K562 (cell line): ENCODE data around the gene NLRP7. TPM values are rescaled to one million over a fixed set of nuclear protein-coding genes. Genes with fewer than 3 reads are reported as not detected.
A peak's percentile ranks its signal among the peaks of the same experiment; 100 is the strongest.

Experiments
- ARID2 ChIP-seq: fragments of 450-650 bp; IDR thresholded peaks from 2 replicates; pipeline ENCODE4 v1.6.1; 2017; ENCODE audit warnings: antibody characterized with exemption, mild to moderate bottlenecking
- CBFA2T3 ChIP-seq: fragments of 450-650 bp; IDR thresholded peaks from 2 replicates; pipeline ENCODE4 v1.6.1; 2017
- CBFB ChIP-seq: sonication (generic); formaldehyde crosslinking; IDR thresholded peaks from 2 replicates; pipeline ENCODE4 v1.4.0; 2020; ENCODE audit warnings: mild to moderate bottlenecking, missing genetic modification reagents
- CHD7 ChIP-seq: fragments of 200-600 bp; sonication (generic); IDR thresholded peaks from one replicate; pipeline ENCODE4 v1.6.1; 2012; ENCODE audit warnings: mild to moderate bottlenecking, low read depth, low read length, inconsistent platforms
- EP300 ChIP-seq: IDR thresholded peaks from 2 replicates; pipeline ENCODE4 v1.6.1; 2012; ENCODE audit warnings: low read length, improper control_type of control experiment
- GATA2 ChIP-seq: sonication (generic); formaldehyde crosslinking; IDR thresholded peaks from 2 replicates; pipeline ENCODE4 v1.4.0; 2020; ENCODE audit warnings: mild to moderate bottlenecking, missing genetic modification reagents
- HMBOX1 ChIP-seq: sonication (generic); IDR thresholded peaks from 2 replicates; pipeline ENCODE4 v1.6.1; 2016
- KDM1A ChIP-seq, 2 experiments: fragments of 450-650 bp; IDR thresholded peaks; 2 replicates each; pipeline ENCODE4 v1.6.1; 2016; ENCODE audit warnings: mild to moderate bottlenecking in 2 of 2
- KDM5B ChIP-seq: fragments of 200-600 bp; sonication (generic); IDR thresholded peaks from 2 replicates; pipeline ENCODE4 v1.6.1; 2012; ENCODE audit warnings: low read depth, mild to moderate bottlenecking, moderate library complexity, low read length, control low read depth, inconsistent platforms; ENCODE audit not compliant: insufficient replicate concordance
- LEF1 ChIP-seq: fragments of 450-650 bp; IDR thresholded peaks from 2 replicates; pipeline ENCODE4 v1.6.1; 2016; ENCODE audit warnings: mild to moderate bottlenecking
- MTA1 ChIP-seq: fragments of 450-650 bp; IDR thresholded peaks from 2 replicates; pipeline ENCODE4 v1.6.1; 2017; ENCODE audit warnings: borderline replicate concordance
- MTA2 ChIP-seq: fragments of 450-650 bp; IDR thresholded peaks from 2 replicates; pipeline ENCODE4 v1.6.1; 2016; ENCODE audit warnings: low read depth
- PHB ChIP-seq: fragments of 250-450 bp; sonication (Bioruptor Pico); IDR thresholded peaks from 2 replicates; pipeline ENCODE4 v1.5.0; 2021
- RNF2 ChIP-seq: sonication (generic); IDR thresholded peaks from 2 replicates; pipeline ENCODE4 v1.6.1; 2016
- STAT5A ChIP-seq: IDR thresholded peaks from 2 replicates; pipeline ENCODE4 v1.6.1; 2012; ENCODE audit warnings: low read length, inconsistent platforms, borderline replicate concordance
- TAF9B ChIP-seq: fragments of 450-650 bp; IDR thresholded peaks from 2 replicates; pipeline ENCODE4 v1.6.1; 2018; ENCODE audit warnings: mild to moderate bottlenecking; ENCODE audit not compliant: partially characterized antibody
- VEZF1 ChIP-seq: fragments of 200-800 bp; sonication (Bioruptor generic); IDR thresholded peaks from 2 replicates; pipeline ENCODE4 v1.6.1; 2017; ENCODE audit warnings: missing genetic modification characterization, missing compliant biosample characterization
- ZNF197 ChIP-seq: fragments of 200-800 bp; sonication (Bioruptor generic); IDR thresholded peaks from 2 replicates; pipeline ENCODE4 v1.6.1; 2016; ENCODE audit warnings: low read depth, missing genetic modification characterization, missing compliant biosample characterization
- polyA plus RNA-seq, 8 experiments: library from polyadenylated mRNA; depleted of rRNA in 4 of 8; stranded (reverse) in 5 of 8; unstranded in 3 of 8; fragments of >200 nt; fragmentation: Nextera tagmentation in 2 of 8; fragmentation: Illumina TruSeq in 1 of 8; extraction: Ambion mirVana in 2 of 8; extraction: Trizol in 1 of 8; gene quantifications; 2 replicates each; pipeline versions ENCODE4 v1.2.1 to v1.2.3, GENCODE V29; 2011 to 2014; ENCODE audit warnings: inconsistent platforms in 1 of 8, missing spikeins in 1 of 8
- total RNA-seq, 7 experiments: library from RNA; depleted of rRNA in 6 of 7; stranded (reverse); fragments of >200 nt in 6 of 7; fragmentation: Illumina TruSeq in 2 of 7; extraction: Trizol in 2 of 7; gene quantifications; 2 replicates each; pipeline versions ENCODE4 v1.2.1 to v1.2.3, GENCODE V29; 2011 to 2021; ENCODE audit warnings: low replicate concordance in 1 of 7

The NLRP7 gene
- total and polyA plus RNA-seq, 9 of the 15 experiments (the other 6 are each of a cell fraction or from before 2014, with no cell fraction given), result 0.03 to 0.22 (median 0.09) TPM; not detected in 3

GRCh38 chr19:54905421-54905802, 41.9 kb downstream of the NLRP7 start (continued):
- no peak; a peak in 1 of 4 replicates for TF ChIP-seq KDM1A (IDR thresholded peaks at IDR 0.05)
- TF ChIP-seq STAT5A, result peak; percentile 22; the same call in 1 of the 2 replicates
- TF ChIP-seq ARID2, result no peak
- TF ChIP-seq GATA2 (CRISPR knock-in tag), result peak; percentile 37
- TF ChIP-seq RNF2, result peak; percentile 59; the same call in 1 of the 2 replicates
- TF ChIP-seq MTA2, result peak; percentile 53; the same call in 1 of the 2 replicates
- TF ChIP-seq TAF9B, result no peak
- peak; percentile 76 for TF ChIP-seq CBFA2T3
- TF ChIP-seq PHB (CRISPR knock-in tag), result no peak
- TF ChIP-seq EP300, result peak; percentile 32; the same call in 1 of the 2 replicates
- 0 out of 2 replicates have a peak, but pooled peaks have one; percentile 18 for TF ChIP-seq LEF1
- no peak for TF ChIP-seq MTA1
- 0 out of 2 replicates have a peak, but pooled peaks have one; percentile 37 for TF ChIP-seq VEZF1 (CRISPR knock-in tag)
- no peak for TF ChIP-seq KDM5B
- peak; percentile 39; the same call in 1 of the 2 replicates for TF ChIP-seq HMBOX1
- no peak for TF ChIP-seq CBFB (CRISPR knock-in tag)
- no peak for TF ChIP-seq ZNF197 (CRISPR knock-in tag)
- no peak for TF ChIP-seq CHD7
